ENCODE results near the gene PMIS2.

Gene PMIS2

DNA sequence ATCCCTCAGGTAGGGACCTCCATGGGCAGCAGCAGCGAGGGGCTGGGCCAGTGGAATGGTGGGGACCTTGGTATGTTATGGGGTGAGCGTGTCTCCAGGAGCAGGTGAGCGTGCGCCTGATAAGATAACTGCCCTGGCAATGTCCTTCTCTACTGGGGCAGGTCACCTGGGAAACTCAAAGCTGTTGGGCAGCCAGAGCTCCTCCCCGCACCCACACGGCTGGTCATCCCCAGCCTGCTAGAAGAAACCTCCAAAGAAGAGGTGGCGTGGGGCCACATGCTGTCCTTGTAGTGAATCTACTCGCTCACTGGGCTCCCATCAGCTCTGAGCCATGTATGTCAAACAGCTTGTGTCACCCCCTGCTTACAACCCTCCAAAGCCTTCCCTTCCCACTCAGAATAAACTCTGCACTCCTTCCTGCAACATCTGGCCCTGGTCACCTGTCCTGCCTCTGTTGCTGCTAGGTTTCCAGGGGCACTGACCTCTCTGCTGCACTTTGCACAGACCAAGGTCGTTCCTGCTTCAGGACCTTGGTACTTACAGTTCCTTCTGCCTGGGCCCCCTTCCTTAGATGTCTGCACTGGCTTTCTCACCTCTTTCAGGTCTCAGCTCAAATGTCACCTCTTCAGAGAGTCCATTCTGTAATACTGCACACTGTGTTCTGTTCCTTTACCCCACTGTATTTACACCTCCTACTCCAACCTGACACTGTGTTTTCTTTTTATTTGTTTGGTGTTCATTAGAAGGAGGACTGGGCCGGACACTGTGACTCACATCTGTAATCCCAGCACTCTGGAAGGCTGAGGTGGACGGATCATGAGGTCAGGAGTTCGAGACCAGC is 20.7 kb upstream of the PMIS2 start:
- no peak overlapping the region for H3K4me3 ChIP-seq
- no peaks in the 10 kb centered on the region for H3K9me3 ChIP-seq (ENCODE audit: low read depth, low read length)
- no peak overlapping the region for H3K9ac ChIP-seq (ENCODE audit: insufficient read length)
- TF ChIP-seq EZH2 (IDR thresholded peaks at IDR 0.05) (no peak), POLR2AphosphoS5 (IDR thresholded peaks at IDR 0.05; ENCODE audit: borderline replicate concordance, low read depth, low read length) (no peak)
- no peaks in the 10 kb centered on the region for H3K36me3 ChIP-seq (ENCODE audit: insufficient read depth, low read length)
- H3K27ac ChIP-seq, result no peak overlapping the region
- DNase-seq (ENCODE audit: low read depth, low spot score), result no peak

- Histone ChIP-seq H3K27ac (no peak overlapping the region), H3K9me3 (ENCODE audit: low read depth, low read length) (no peaks in the 10 kb centered on the region), H3K9ac (ENCODE audit: insufficient read length) (no peak overlapping the region), H3K4me3 (no peak overlapping the region), H3K36me3 (ENCODE audit: insufficient read depth, low read length) (no peaks in the 10 kb centered on the region)
- no peak for DNase-seq (ENCODE audit: low read depth, low spot score)
- TF ChIP-seq FOXP2 (optimal IDR thresholded peaks at IDR 0.05; ENCODE audit: control extremely low read depth, extremely low read length, insufficient read depth) (no peak), EZH2 (IDR thresholded peaks at IDR 0.05) (no peak), POLR2AphosphoS5 (IDR thresholded peaks at IDR 0.05; ENCODE audit: borderline replicate concordance, low read depth, low read length) (no peak)
Observed at GRCh38 chr19:35566738-35567137, 19.2 kb upstream of the PMIS2 start.

- H3K36me3 ChIP-seq (ENCODE audit: insufficient read depth, low read length), result no peaks in the 10 kb centered on the region
- H3K9me3 ChIP-seq (ENCODE audit: low read depth, low read length), result no peaks in the 10 kb centered on the region
- no peak overlapping the region for H3K4me3 ChIP-seq
- no peak overlapping the region for H3K27ac ChIP-seq
- H3K9ac ChIP-seq (ENCODE audit: insufficient read length), result no peak overlapping the region
- no peak for DNase-seq (ENCODE audit: low read depth, low spot score)
- no peak for TF ChIP-seq FOXP2 (optimal IDR thresholded peaks at IDR 0.05; ENCODE audit: control extremely low read depth, extremely low read length, insufficient read depth)
- TF ChIP-seq POLR2AphosphoS5 (IDR thresholded peaks at IDR 0.05; ENCODE audit: borderline replicate concordance, low read depth, low read length), result no peak
- no peak for TF ChIP-seq EZH2 (IDR thresholded peaks at IDR 0.05)
Observed at GRCh38 chr19:35569281-35569781, 16.6 kb upstream of the PMIS2 start.

DNA sequence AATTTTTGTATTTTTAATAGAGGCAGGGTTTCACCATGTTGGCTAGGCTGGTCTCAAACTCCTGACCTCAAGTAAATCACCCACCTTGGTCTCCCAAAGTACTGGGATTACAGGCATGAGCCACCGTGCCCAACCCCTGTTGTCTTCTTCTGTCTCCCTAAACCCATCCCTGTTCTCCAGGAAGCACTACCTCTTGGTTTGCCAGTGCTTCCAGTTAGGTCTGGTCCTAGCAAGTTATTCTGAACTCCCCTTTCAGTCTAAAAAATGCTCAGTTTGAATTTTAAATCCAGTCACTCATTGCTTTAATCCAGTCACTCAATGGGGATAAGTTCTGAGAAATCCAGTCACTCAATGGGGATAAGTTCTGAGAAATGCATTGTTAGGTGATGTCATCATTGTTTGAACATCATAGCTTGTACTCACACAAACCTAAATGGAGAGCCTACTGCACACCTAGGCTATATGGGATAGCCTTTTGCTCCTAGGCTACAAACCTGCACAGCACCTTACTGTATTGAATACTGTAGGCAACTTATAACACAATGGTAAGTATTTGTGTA is 14.5 kb upstream of the PMIS2 start:
- DNase-seq (ENCODE audit: low read depth, low spot score), result no peak
- no peaks in the 10 kb centered on the region for H3K36me3 ChIP-seq (ENCODE audit: insufficient read depth, low read length)
- no peaks in the 10 kb centered on the region for H3K9me3 ChIP-seq (ENCODE audit: low read depth, low read length)
- H3K9ac ChIP-seq (ENCODE audit: insufficient read length), result no peak overlapping the region
- TF ChIP-seq FOXP2 (optimal IDR thresholded peaks at IDR 0.05; ENCODE audit: control extremely low read depth, extremely low read length, insufficient read depth) (no peak), EZH2 (IDR thresholded peaks at IDR 0.05) (no peak), POLR2AphosphoS5 (IDR thresholded peaks at IDR 0.05; ENCODE audit: borderline replicate concordance, low read depth, low read length) (no peak)
- H3K4me3 ChIP-seq, result no peak overlapping the region
- no peak overlapping the region for H3K27ac ChIP-seq

GRCh38 chr19:35577918-35578317 is 8.1 kb upstream of the PMIS2 start:
- no peak overlapping the region for H3K9ac ChIP-seq (ENCODE audit: insufficient read length)
- H3K36me3 ChIP-seq (ENCODE audit: insufficient read depth, low read length), result no peaks in the 10 kb centered on the region
- H3K4me3 ChIP-seq, result no peak overlapping the region
- DNase-seq (ENCODE audit: low read depth, low spot score), result no peak
- no peak overlapping the region for H3K27ac ChIP-seq
- no peak for TF ChIP-seq EZH2 (IDR thresholded peaks at IDR 0.05)
- TF ChIP-seq FOXP2 (optimal IDR thresholded peaks at IDR 0.05; ENCODE audit: control extremely low read depth, extremely low read length, insufficient read depth), result no peak
- no peak for TF ChIP-seq POLR2AphosphoS5 (IDR thresholded peaks at IDR 0.05; ENCODE audit: borderline replicate concordance, low read depth, low read length)
- no peaks in the 10 kb centered on the region for H3K9me3 ChIP-seq (ENCODE audit: low read depth, low read length)

DNA sequence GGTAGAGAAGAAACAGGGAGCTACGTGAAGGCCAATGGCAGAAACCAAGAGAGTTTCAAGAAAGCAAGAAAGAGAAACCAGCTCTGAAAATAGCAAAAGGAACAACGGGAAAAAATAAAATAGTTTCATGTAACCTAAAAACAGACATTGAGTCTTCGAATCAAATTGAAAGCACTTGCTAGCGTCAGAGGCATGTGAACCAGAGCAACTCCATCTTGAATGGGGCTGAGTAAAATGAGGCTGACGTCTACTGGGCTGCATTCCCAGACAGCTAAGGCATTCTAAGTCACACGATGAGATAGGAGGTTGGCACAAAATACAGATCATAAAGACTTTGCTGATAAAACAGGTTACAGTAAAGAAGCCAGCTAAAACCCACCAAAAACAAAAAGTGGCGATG is 7.3 kb upstream of the PMIS2 start:
- no peak overlapping the region for H3K27ac ChIP-seq
- H3K9ac ChIP-seq (ENCODE audit: insufficient read length), result no peak overlapping the region
- DNase-seq (ENCODE audit: low read depth, low spot score), result no peak
- TF ChIP-seq POLR2AphosphoS5 (IDR thresholded peaks at IDR 0.05; ENCODE audit: borderline replicate concordance, low read depth, low read length), result no peak
- no peak for TF ChIP-seq FOXP2 (optimal IDR thresholded peaks at IDR 0.05; ENCODE audit: control extremely low read depth, extremely low read length, insufficient read depth)
- TF ChIP-seq EZH2 (IDR thresholded peaks at IDR 0.05), result no peak
- H3K4me3 ChIP-seq, result no peak overlapping the region
- H3K9me3 ChIP-seq (ENCODE audit: low read depth, low read length), result no peaks in the 10 kb centered on the region
- H3K36me3 ChIP-seq (ENCODE audit: insufficient read depth, low read length), result no peaks in the 10 kb centered on the region

GRCh38 chr19:35582760-35583159 is 3.2 kb upstream of the PMIS2 start:
- Histone ChIP-seq H3K4me3 (no peak overlapping the region), H3K36me3 (ENCODE audit: insufficient read depth, low read length) (no peaks in the 10 kb centered on the region), H3K9me3 (ENCODE audit: low read depth, low read length) (no peaks in the 10 kb centered on the region), H3K27ac (no peak overlapping the region), H3K9ac (ENCODE audit: insufficient read length) (no peak overlapping the region)
- TF ChIP-seq FOXP2 (optimal IDR thresholded peaks at IDR 0.05; ENCODE audit: control extremely low read depth, extremely low read length, insufficient read depth) (no peak), POLR2AphosphoS5 (IDR thresholded peaks at IDR 0.05; ENCODE audit: borderline replicate concordance, low read depth, low read length) (no peak), EZH2 (IDR thresholded peaks at IDR 0.05) (no peak)
- DNase-seq (ENCODE audit: low read depth, low spot score), result no peak

- no peak overlapping the region for H3K27ac ChIP-seq
- H3K9ac ChIP-seq (ENCODE audit: insufficient read length), result no peak overlapping the region
- no peak for DNase-seq (ENCODE audit: low read depth, low spot score)
- no peak overlapping the region for H3K4me3 ChIP-seq
- H3K9me3 ChIP-seq (ENCODE audit: low read depth, low read length), result no peaks in the 10 kb centered on the region
- H3K36me3 ChIP-seq (ENCODE audit: insufficient read depth, low read length), result no peaks in the 10 kb centered on the region
- TF ChIP-seq FOXP2 (optimal IDR thresholded peaks at IDR 0.05; ENCODE audit: control extremely low read depth, extremely low read length, insufficient read depth) (no peak), POLR2AphosphoS5 (IDR thresholded peaks at IDR 0.05; ENCODE audit: borderline replicate concordance, low read depth, low read length) (no peak), EZH2 (IDR thresholded peaks at IDR 0.05) (no peak)
Observed at GRCh38 chr19:35587321-35587720, 1.3 kb downstream of the PMIS2 start.
